GM23248 (cell line): ENCODE measurements around the gene AGRP. TPM values are rescaled to one million over a fixed set of nuclear protein-coding genes. Genes with fewer than 3 reads are reported as not detected.

Experiments
- DNase-seq: peaks from one replicate; pipeline ENCODE4 v3.0.0-alpha.2; 2015
- H2AFZ ChIP-seq: fragments of 200-600 bp; sonication (generic); 2 replicates; pipeline ENCODE4 v1.6.1; 2016; ENCODE audit warnings: antibody characterized with exemption
- H3F3A ChIP-seq: fragments of 200-600 bp; sonication (generic); 2 replicates; pipeline ENCODE4 v1.6.1; 2016; ENCODE audit warnings: mild to moderate bottlenecking, antibody characterized with exemption, mixed run types; ENCODE audit not compliant: insufficient read depth
- H3K27ac ChIP-seq: fragments of 200-600 bp; sonication (generic); 2 replicates; pipeline ENCODE4 v1.5.1; 2016; ENCODE audit warnings: mild to moderate bottlenecking
- H3K27me3 ChIP-seq: fragments of 200-600 bp; sonication (generic); replicated peaks from 2 replicates; pipeline ENCODE4 v1.6.1; 2016; ENCODE audit warnings: mild to moderate bottlenecking; ENCODE audit not compliant: insufficient read depth
- H3K36me3 ChIP-seq: fragments of 200-600 bp; sonication (generic); 2 replicates; pipeline ENCODE4 v1.6.1; 2016; ENCODE audit warnings: low read depth, mild to moderate bottlenecking
- H3K4me1 ChIP-seq: fragments of 200-600 bp; sonication (generic); 2 replicates; pipeline ENCODE4 v1.6.1; 2016; ENCODE audit warnings: mild to moderate bottlenecking; ENCODE audit not compliant: insufficient read depth
- H3K4me2 ChIP-seq: fragments of 200-600 bp; sonication (generic); one replicate; pipeline ENCODE4 v1.6.1; 2016; ENCODE audit warnings: mild to moderate bottlenecking; ENCODE audit not compliant: unreplicated experiment
- H3K4me3 ChIP-seq: fragments of 200-600 bp; sonication (generic); 2 replicates; pipeline ENCODE4 v1.5.1; 2016; ENCODE audit warnings: mild to moderate bottlenecking
- H3K79me2 ChIP-seq: fragments of 200-600 bp; sonication (generic); 2 replicates; pipeline ENCODE4 v1.6.1; 2016; ENCODE audit warnings: mild to moderate bottlenecking; ENCODE audit not compliant: insufficient read depth
- H3K9ac ChIP-seq: fragments of 200-600 bp; sonication (generic); 2 replicates; pipeline ENCODE4 v1.6.1; 2016; ENCODE audit warnings: mild to moderate bottlenecking
- H3K9me2 ChIP-seq: fragments of 200-600 bp; sonication (generic); 2 replicates; pipeline ENCODE4 v1.6.1; 2016; ENCODE audit warnings: mixed run types, mild to moderate bottlenecking, moderate library complexity; ENCODE audit not compliant: insufficient read depth
- H3K9me3 ChIP-seq: fragments of 200-600 bp; sonication (generic); one replicate; pipeline ENCODE4 v1.6.1; 2017; ENCODE audit warnings: low read depth
- H4K20me1 ChIP-seq: fragments of 200-600 bp; sonication (generic); 2 replicates; pipeline ENCODE4 v1.6.0; 2016; ENCODE audit not compliant: insufficient read depth
- EZH2 ChIP-seq: fragments of 200-600 bp; sonication (generic); IDR thresholded peaks from 2 replicates; pipeline ENCODE4 v1.6.1; 2018; ENCODE audit warnings: antibody characterized with exemption, mild to moderate bottlenecking; ENCODE audit not compliant: insufficient read depth, poor library complexity, severe bottlenecking
- EZH2phosphoT487 ChIP-seq: fragments of 200-600 bp; sonication (generic); IDR thresholded peaks from 2 replicates; pipeline ENCODE4 v1.6.1; 2018; ENCODE audit warnings: antibody characterized with exemption, moderate library complexity, mild to moderate bottlenecking, low read depth; ENCODE audit not compliant: insufficient read depth
- WGBS, 2 experiments: methylation state at CpG; one replicate each; pipeline ENCODE4 v1.1.6; 2015 to 2017; ENCODE audit warnings: low lambda C conversion rate in 2 of 2, low coverage in 1 of 2; ENCODE audit errors: missing lambda C conversion rate in 2 of 2; 5-methylcytosine and 5-hydroxymethylcytosine counted together
- in situ Hi-C: fragments of 300-500 bp; cut with MboI; formaldehyde crosslinking; loops from 2 replicates; pipeline ENCODE4 v1.15.0; 2020
- polyA plus RNA-seq: library from polyadenylated mRNA; unstranded; fragments of >200 nt; fragmentation: Nextera tagmentation; extraction: Ambion mirVana; gene quantifications from 2 replicates; pipeline ENCODE4 v1.2.1, GENCODE V29; 2016
- total RNA-seq: library from RNA; depleted of rRNA; stranded (reverse); fragments of >200 nt; shearing (Covaris generic); gene quantifications from 2 replicates; pipeline ENCODE4 v1.2.3, GENCODE V29; 2014

The AGRP gene
- total and polyA plus RNA-seq, 2 experiments from 2014 or later: not detected

GRCh38 chr16:67528870-67529581 lies 45.7 kb upstream of the AGRP start:
- H3K9me2 ChIP-seq: no peaks in the 10 kb centered on the region
- H3K4me3 ChIP-seq: peak overlapping the region; percentile 80
- no peaks in the 10 kb centered on the region; the same call in 1 of the 2 replicates for H4K20me1 ChIP-seq
- WGBS, 2 experiments: 0 to 3% methylated on average over 24 to 44 of the region's 65 CpGs
- peak overlapping the region; percentile 51 for H2AFZ ChIP-seq
- H3K9ac ChIP-seq: peak overlapping the region; percentile 94
- H3K4me1 ChIP-seq: peaks cover 32% of the 10 kb centered on the region
- H3K27ac ChIP-seq: peak overlapping the region; percentile 88
- H3K36me3 ChIP-seq: no peaks in the 10 kb centered on the region
- DNase-seq: peak; percentile 86
- peaks cover 50% of the 10 kb centered on the region for H3K79me2 ChIP-seq
- H3K27me3 ChIP-seq: no peaks in the 10 kb centered on the region
- in situ Hi-C loops: no loop called here
- no peaks in the 10 kb centered on the region for H3K9me3 ChIP-seq
- peaks cover 3% of the 10 kb centered on the region; the same call in 1 of the 2 replicates for H3F3A ChIP-seq
- TF ChIP-seq EZH2 (no peak), EZH2phosphoT487 (no peak)
- peak overlapping the region; percentile 94 for H3K4me2 ChIP-seq

GRCh38 chr16:67528222-67528869 lies 45.0 kb upstream of the AGRP start, which contains the start of gene RIPOR1:
TSS of gene RIPOR1 (plus strand) at chr16:67528829. CDS start at chr16:67538447, 9,618 bp downstream.
- 7 to 18% methylated on average over 14 to 21 of the region's 45 CpGs for WGBS, 2 experiments
- DNase-seq: peak; percentile 72
- peaks cover 43% of the 10 kb centered on the region for H3K79me2 ChIP-seq
- no peaks in the 10 kb centered on the region; the same call in 1 of the 2 replicates for H4K20me1 ChIP-seq
- H3K27me3 ChIP-seq: no peaks in the 10 kb centered on the region
- peaks cover 3% of the 10 kb centered on the region; the same call in 1 of the 2 replicates for H3F3A ChIP-seq
- no peaks in the 10 kb centered on the region for H3K9me2 ChIP-seq
- no peak for TF ChIP-seq EZH2
- TF ChIP-seq EZH2phosphoT487: no peak
- H2AFZ ChIP-seq: peak within 1 kb of the TSS; percentile 95
- peak within 1 kb of the TSS; percentile 88 for H3K27ac ChIP-seq
- H3K4me1 ChIP-seq: peaks cover 32% of the 10 kb centered on the region
- peak within 1 kb of the TSS; percentile 96 for H3K4me2 ChIP-seq
- H3K4me3 ChIP-seq: peak within 1 kb of the TSS; percentile 80
- in situ Hi-C loops: no loop called here
- no peaks in the 10 kb centered on the region for H3K36me3 ChIP-seq
- H3K9me3 ChIP-seq: no peaks in the 10 kb centered on the region
- peak within 1 kb of the TSS; percentile 94 for H3K9ac ChIP-seq

- Histone ChIP-seq H4K20me1 (no peaks in the 10 kb centered on the region), H3K9ac (no peak overlapping the region), H3K4me2 (no peak overlapping the region), H3F3A (peaks cover 3% of the 10 kb centered on the region; the same call in 1 of the 2 replicates), H3K4me1 (peaks cover 24% of the 10 kb centered on the region), H3K9me3 (no peaks in the 10 kb centered on the region), H3K9me2 (no peaks in the 10 kb centered on the region), H3K36me3 (no peaks in the 10 kb centered on the region), H3K79me2 (peaks cover 22% of the 10 kb centered on the region), H3K27ac (no peak overlapping the region), H3K4me3 (no peak overlapping the region), H3K27me3 (no peaks in the 10 kb centered on the region), H2AFZ (no peak overlapping the region)
- in situ Hi-C loops: no loop called here
- DNase-seq: peak; percentile 31
- no peak for TF ChIP-seq EZH2phosphoT487
- no peak for TF ChIP-seq EZH2
- WGBS, 2 experiments: 84 to 86% methylated on average over 3 of the region's 3 CpGs
These were observed 42.9 kb upstream of the AGRP start for GRCh38 chr16:67526149-67526791.

GRCh38 chr16:67525176-67525860 lies 42.0 kb upstream of the AGRP start:
- DNase-seq: peak; percentile 46

More at GRCh38 chr16:67525176-67525860, 42.0 kb upstream of the AGRP start:
- Histone ChIP-seq H3K9me3 (no peaks in the 10 kb centered on the region), H3F3A (peaks cover 3% of the 10 kb centered on the region; the same call in 1 of the 2 replicates), H3K79me2 (peaks cover 13% of the 10 kb centered on the region), H3K27me3 (no peaks in the 10 kb centered on the region), H3K4me1 (peaks cover 19% of the 10 kb centered on the region), H3K4me2 (no peak overlapping the region), H4K20me1 (no peaks in the 10 kb centered on the region), H3K9ac (no peak overlapping the region), H2AFZ (no peak overlapping the region), H3K27ac (no peak overlapping the region), H3K36me3 (no peaks in the 10 kb centered on the region), H3K4me3 (no peak overlapping the region), H3K9me2 (no peaks in the 10 kb centered on the region)
- 76 to 77% methylated on average over 8 to 11 of the region's 11 CpGs for WGBS, 2 experiments
- in situ Hi-C loops: no loop called here
- TF ChIP-seq EZH2: no peak
- no peak for TF ChIP-seq EZH2phosphoT487
